ENCODE results near the gene TXNDC17. TPM values are rescaled to one million over a fixed set of nuclear protein-coding genes. Genes with fewer than 3 reads are reported as not detected.
"Not testable (repeated sequence)": the region's sequence is repeated elsewhere in the genome, so short reads cannot be mapped to it uniquely, and the experiment has no call there.

Gene TXNDC17
- 100 to 1,000 TPM in 1 of 2 donors, 10 to 100 TPM in 1; 67.7 to 131 TPM for total RNA-seq

GRCh38 chr17:6640536-6641246, at the start of gene TXNDC17, which contains the start of gene KIAA0753:
TSS of gene TXNDC17 (plus strand) at chr17:6641060. CDS start at chr17:6641083, 23 bp downstream.
TSS of gene KIAA0753 (minus strand) at chr17:6640711. CDS start at chr17:6635103, 5,608 bp downstream.
- DNase-seq (ENCODE audit: low spot score in 2 of 2), result peak; percentile 92 to 96
- Mint-ChIP-seq H3K9me3 (no peaks in the 10 kb centered on the region), H3K36me3 (peaks cover 8 to 10% of the 10 kb centered on the region in 2 donors), H3K27ac (peak within 1 kb of the TSS; percentile 91 to 98)
- ATAC-seq, result peak; percentile 85 to 92

GRCh38 chr17:6591599-6592158, 49.2 kb upstream of the TXNDC17 start:
- peaks cover 17 to 27% of the 10 kb centered on the region in 2 donors for H3K36me3 Mint-ChIP-seq
- DNase-seq (ENCODE audit: low spot score in 2 of 2) (no peak), ATAC-seq (no peak)
- H3K27ac Mint-ChIP-seq, result no peak overlapping the region
- no peaks in the 10 kb centered on the region for H3K9me3 Mint-ChIP-seq

GRCh38 chr17:6592173-6592572, 48.7 kb upstream of the TXNDC17 start:
- no peak for DNase-seq (ENCODE audit: low spot score in 2 of 2)
- no peaks in the 10 kb centered on the region for H3K9me3 Mint-ChIP-seq
- H3K36me3 Mint-ChIP-seq, result peaks cover 17 to 27% of the 10 kb centered on the region in 2 donors
- no peak for ATAC-seq
- H3K27ac Mint-ChIP-seq, result no peak overlapping the region

- H3K27ac Mint-ChIP-seq; DNase-seq (ENCODE audit: low spot score in 2 of 2); ATAC-seq; H3K9me3 Mint-ChIP-seq: not testable (repeated sequence)
- peaks cover 17 to 23% of the 10 kb centered on the region in 2 donors for H3K36me3 Mint-ChIP-seq
Observed at GRCh38 chr17:6593371-6593770, 47.5 kb upstream of the TXNDC17 start.

- Mint-ChIP-seq H3K36me3 (peaks cover 12 to 17% of the 10 kb centered on the region in 2 donors), H3K9me3 (no peaks in the 10 kb centered on the region), H3K27ac (no peak overlapping the region)
- no peak for DNase-seq (ENCODE audit: low spot score in 2 of 2)
- no peak for ATAC-seq
Observed at GRCh38 chr17:6596081-6596480, 44.8 kb upstream of the TXNDC17 start.

GRCh38 chr17:6596511-6596910, 44.3 kb upstream of the TXNDC17 start:
- no peaks in the 10 kb centered on the region for H3K9me3 Mint-ChIP-seq
- H3K36me3 Mint-ChIP-seq, result peaks cover 12 to 17% of the 10 kb centered on the region in 2 donors
- ATAC-seq (no peak), DNase-seq (ENCODE audit: low spot score in 2 of 2) (no peak)
- H3K27ac Mint-ChIP-seq, result no peak overlapping the region

- DNase-seq (ENCODE audit: low spot score in 2 of 2), result no peak
- H3K27ac Mint-ChIP-seq, result no peak overlapping the region
- ATAC-seq, result no peak
- no peaks in the 10 kb centered on the region for H3K9me3 Mint-ChIP-seq
- H3K36me3 Mint-ChIP-seq, result peaks cover 7 to 17% of the 10 kb centered on the region in 2 donors
Observed at GRCh38 chr17:6596941-6597340, 43.9 kb upstream of the TXNDC17 start.

- Mint-ChIP-seq H3K9me3 (no peaks in the 10 kb centered on the region), H3K36me3 (peaks cover 6 to 14% of the 10 kb centered on the region in 2 donors), H3K27ac (no peak overlapping the region)
- no peak for ATAC-seq
- no peak for DNase-seq (ENCODE audit: low spot score in 2 of 2)
Observed at GRCh38 chr17:6597727-6598126, 43.1 kb upstream of the TXNDC17 start.

- ATAC-seq (no peak), DNase-seq (ENCODE audit: low spot score in 2 of 2) (no peak)
- no peaks in the 10 kb centered on the region for H3K9me3 Mint-ChIP-seq
- H3K27ac Mint-ChIP-seq, result no peak overlapping the region
- peaks cover 3 to 6% of the 10 kb centered on the region in 2 donors for H3K36me3 Mint-ChIP-seq
Observed at GRCh38 chr17:6599364-6599763, 41.5 kb upstream of the TXNDC17 start.

GRCh38 chr17:6602141-6602540, 38.7 kb upstream of the TXNDC17 start:
- Mint-ChIP-seq H3K27ac (no peak overlapping the region), H3K9me3 (no peaks in the 10 kb centered on the region), H3K36me3 (peaks cover 0 to 8% of the 10 kb centered on the region in 2 donors)
- ATAC-seq (no peak), DNase-seq (ENCODE audit: low spot score in 2 of 2) (no peak)

- Mint-ChIP-seq H3K9me3 (no peaks in the 10 kb centered on the region), H3K27ac (no peak overlapping the region), H3K36me3 (peaks cover 0 to 8% of the 10 kb centered on the region in 2 donors)
- ATAC-seq (no peak), DNase-seq (ENCODE audit: low spot score in 2 of 2) (no peak)
Observed at GRCh38 chr17:6603744-6604325, 37.0 kb upstream of the TXNDC17 start.

GRCh38 chr17:6605142-6605541, 35.7 kb upstream of the TXNDC17 start:
- no peak overlapping the region for H3K27ac Mint-ChIP-seq
- ATAC-seq, result no peak
- peaks cover 5 to 13% of the 10 kb centered on the region in 2 donors for H3K36me3 Mint-ChIP-seq
- H3K9me3 Mint-ChIP-seq, result no peaks in the 10 kb centered on the region
- DNase-seq (ENCODE audit: low spot score in 2 of 2), result no peak

GRCh38 chr17:6608321-6608720, 32.5 kb upstream of the TXNDC17 start:
- peaks cover 5 to 20% of the 10 kb centered on the region in 2 donors for H3K36me3 Mint-ChIP-seq
- ATAC-seq (no peak), DNase-seq (ENCODE audit: low spot score in 2 of 2) (no peak)
- peak overlapping the region in 1 of 2 donors; percentile 39 for H3K27ac Mint-ChIP-seq
- no peaks in the 10 kb centered on the region for H3K9me3 Mint-ChIP-seq

- ATAC-seq (no peak), DNase-seq (ENCODE audit: low spot score in 2 of 2) (no peak)
- peaks cover 5 to 20% of the 10 kb centered on the region in 2 donors for H3K36me3 Mint-ChIP-seq
- H3K9me3 Mint-ChIP-seq, result no peaks in the 10 kb centered on the region
- no peak overlapping the region for H3K27ac Mint-ChIP-seq
Observed at GRCh38 chr17:6610011-6610410, 30.8 kb upstream of the TXNDC17 start.

GRCh38 chr17:6611231-6611630, 29.6 kb upstream of the TXNDC17 start:
- no peak for DNase-seq (ENCODE audit: low spot score in 2 of 2)
- no peak for ATAC-seq
- peaks cover 5 to 12% of the 10 kb centered on the region in 2 donors for H3K36me3 Mint-ChIP-seq

GRCh38 chr17:6623941-6624340, 16.9 kb upstream of the TXNDC17 start:
- Mint-ChIP-seq H3K9me3 (no peaks in the 10 kb centered on the region), H3K27ac (no peak overlapping the region), H3K36me3 (peaks cover 0 to 14% of the 10 kb centered on the region in 2 donors)
- ATAC-seq (no peak), DNase-seq (ENCODE audit: low spot score in 2 of 2) (no peak)

More at GRCh38 chr17:6611231-6611630, 29.6 kb upstream of the TXNDC17 start:
- H3K27ac Mint-ChIP-seq, result no peak overlapping the region
- no peaks in the 10 kb centered on the region for H3K9me3 Mint-ChIP-seq

- no peak for ATAC-seq
- DNase-seq (ENCODE audit: low spot score in 2 of 2), result no peak
- H3K36me3 Mint-ChIP-seq, result peaks cover 5 to 14% of the 10 kb centered on the region in 2 donors
- no peaks in the 10 kb centered on the region for H3K9me3 Mint-ChIP-seq
- H3K27ac Mint-ChIP-seq, result no peak overlapping the region
Observed at GRCh38 chr17:6626616-6627015, 14.2 kb upstream of the TXNDC17 start.

All from activated naive CD4-positive, alpha-beta T cell treated with anti-CD3 and anti-CD28 coated beads, Interleukin-2, amount 50 U/mL, for 72 hours (primary cell).